ENCODE data around the gene BANP.

The BANP gene

GRCh38 chr16:87953308-87954215 is 2.3 kb downstream of the BANP start:
- no peak for DNase-seq (ENCODE audit: low spot score)
- in situ Hi-C loops (cut with MboI; ENCODE audit: low sequenced_read_pairs, unreplicated experiment) = no loop called here
- no peak for TF ChIP-seq CTCF (IDR thresholded peaks at IDR 0.05; ENCODE audit: borderline replicate concordance, control extremely low read depth, extremely low read depth, insufficient read depth, missing control alignments)

GRCh38 chr16:87954361-87954760 is 3.1 kb downstream of the BANP start:
- in situ Hi-C loops (cut with MboI; ENCODE audit: low sequenced_read_pairs, unreplicated experiment) = no loop called here
- no peak for TF ChIP-seq CTCF (IDR thresholded peaks at IDR 0.05; ENCODE audit: borderline replicate concordance, control extremely low read depth, extremely low read depth, insufficient read depth, missing control alignments)
- DNase-seq (ENCODE audit: low spot score) = no peak

GRCh38 chr16:87954826-87955225 is 3.6 kb downstream of the BANP start:
- in situ Hi-C loops (cut with MboI; ENCODE audit: low sequenced_read_pairs, unreplicated experiment) = no loop called here
- TF ChIP-seq CTCF (IDR thresholded peaks at IDR 0.05; ENCODE audit: borderline replicate concordance, control extremely low read depth, extremely low read depth, insufficient read depth, missing control alignments) = no peak

GRCh38 chr16:87955302-87956097 is 4.3 kb downstream of the BANP start:
- in situ Hi-C loops (cut with MboI; ENCODE audit: low sequenced_read_pairs, unreplicated experiment) = no loop called here
- DNase-seq (ENCODE audit: low spot score) = no peak
- no peak for TF ChIP-seq CTCF (IDR thresholded peaks at IDR 0.05; ENCODE audit: borderline replicate concordance, control extremely low read depth, extremely low read depth, insufficient read depth, missing control alignments)

More at GRCh38 chr16:87954826-87955225, 3.6 kb downstream of the BANP start:
- no peak for DNase-seq (ENCODE audit: low spot score)

- DNase-seq (ENCODE audit: low spot score) = no peak
- no peak for TF ChIP-seq CTCF (IDR thresholded peaks at IDR 0.05; ENCODE audit: borderline replicate concordance, control extremely low read depth, extremely low read depth, insufficient read depth, missing control alignments)
- in situ Hi-C loops (cut with MboI; ENCODE audit: low sequenced_read_pairs, unreplicated experiment) = no loop called here
Measured at GRCh38 chr16:87956098-87956364, 4.8 kb downstream of the BANP start.

GRCh38 chr16:87956365-87957231 is 5.4 kb downstream of the BANP start:
- peak; percentile 36 for TF ChIP-seq CTCF (IDR thresholded peaks at IDR 0.05; ENCODE audit: borderline replicate concordance, control extremely low read depth, extremely low read depth, insufficient read depth, missing control alignments)
- peak; percentile 85 for DNase-seq (ENCODE audit: low spot score)
- in situ Hi-C loops (cut with MboI; ENCODE audit: low sequenced_read_pairs, unreplicated experiment) = no loop called here
